Pancreas (tissue), 10 donors: ENCODE data around the gene LSAMP. TPM values are rescaled to one million over a fixed set of nuclear protein-coding genes. Genes with fewer than 3 reads are reported as not detected.

Experiments
- ATAC-seq, 4 donors: fragments of 200-7000 bp; cut with Tn5 transposase; one replicate each; pipeline versions ENCODE4 v1.8.0 to v1.9.1; 2020; ENCODE audit warnings: mild to moderate bottlenecking in 4 of 4, moderate library complexity in 4 of 4
- DNase-seq, 6 donors: peaks; one replicate each; pipeline ENCODE4 v3.0.0-alpha.2; 2020
- FAIRE-seq: peaks from 2 replicates; lab custom pipeline; 2012; peaks lifted over from hg19 to GRCh38; lab: Jason Lieb, UNC
- H3K27ac ChIP-seq, 4 donors: fragments of 200-600 bp; sonication (generic); 1 replicate in 3 of 4; 2 replicates in 1 of 4; pipeline versions ENCODE4 v1.5.0 to v1.8.0; 2020
- H3K27me3 ChIP-seq, 4 donors: fragments of 200-600 bp; one replicate each; pipeline ENCODE4 v1.8.0; 2021
- H3K36me3 ChIP-seq, 3 donors: fragments of 200-600 bp; sonication (generic) in 1 of 3; one replicate each; pipeline versions ENCODE4 v1.5.0 to v1.8.0; 2020 to 2021
- H3K4me1 ChIP-seq, 3 donors: fragments of 200-600 bp; one replicate each; pipeline ENCODE4 v1.8.0; 2021
- H3K4me3 ChIP-seq, 4 donors: fragments of 200-600 bp; sonication (generic) in 2 of 4; one replicate each; pipeline versions ENCODE4 v1.5.0 to v1.8.0; 2020 to 2021
- H3K9me3 ChIP-seq, 4 donors: fragments of 200-600 bp; one replicate each; pipeline ENCODE4 v1.8.0; 2021
- WGBS, 2 donors: extraction: QIAGEN DNeasy Blood & Tissue Kit; methylation state at CpG; one replicate each; pipeline ENCODE4 v1.1.7; 2013; 5-methylcytosine and 5-hydroxymethylcytosine counted together
- intact Hi-C, 3 donors: fragments of 100-400 bp; cut with DNase I; formaldehyde crosslinking; loops; one replicate each; pipeline versions ENCODE4 v1.11.1 to v1.14.2; 2022
- polyA plus RNA-seq, 2 donors: library from polyadenylated mRNA; stranded (reverse); fragments of 200-250 nt; gene quantifications; one replicate each; pipeline ENCODE4 v1.2.3, GENCODE V29; 2013
- total RNA-seq, 6 donors: library from RNA; stranded (reverse); fragmentation: NEBNext Ultra II Directional in 4 of 6; extraction: Animal tissue kit (Norgen Biotek cat#: 25700) in 4 of 6; gene quantifications; one replicate each; pipeline versions ENCODE4 v1.2.1 to v1.2.4, GENCODE V29; 2021 to 2023
- TF ChIP-seq, protein P1 (sequence below), 4 donors: fragments of 200-600 bp; sonication (generic) in 3 of 4; IDR thresholded peaks; one replicate each; pipeline versions ENCODE4 v1.5.0 to v1.8.0; 2021; ENCODE audit warnings: antibody characterized with exemption in 4 of 4
- donor health status: healthy with polysubstance abuse.
- donor health status: DM: no; HTN: no; CAD: no; lungs with moderate emphysema.
- donor health status: DM: no; HTN: no; CAD: no.
- donor health status: control.
- donor health status: control.
- donor health status: Bipolar disorder and iron deficiency.
- donor health status: DM: yes; HTN: yes; CAD: no.
- donor health status: DM: no; HTN: no; CAD: no.
- donor health status: DM: no; HTN: no; CAD: no.
- donor health status: DM: yes; HTN: yes; CAD: no.

Gene LSAMP
- total and polyA plus RNA-seq, 8 donors, result 0.51 to 5.5 (median 1.5) TPM

- TF ChIP-seq, protein P1, sequence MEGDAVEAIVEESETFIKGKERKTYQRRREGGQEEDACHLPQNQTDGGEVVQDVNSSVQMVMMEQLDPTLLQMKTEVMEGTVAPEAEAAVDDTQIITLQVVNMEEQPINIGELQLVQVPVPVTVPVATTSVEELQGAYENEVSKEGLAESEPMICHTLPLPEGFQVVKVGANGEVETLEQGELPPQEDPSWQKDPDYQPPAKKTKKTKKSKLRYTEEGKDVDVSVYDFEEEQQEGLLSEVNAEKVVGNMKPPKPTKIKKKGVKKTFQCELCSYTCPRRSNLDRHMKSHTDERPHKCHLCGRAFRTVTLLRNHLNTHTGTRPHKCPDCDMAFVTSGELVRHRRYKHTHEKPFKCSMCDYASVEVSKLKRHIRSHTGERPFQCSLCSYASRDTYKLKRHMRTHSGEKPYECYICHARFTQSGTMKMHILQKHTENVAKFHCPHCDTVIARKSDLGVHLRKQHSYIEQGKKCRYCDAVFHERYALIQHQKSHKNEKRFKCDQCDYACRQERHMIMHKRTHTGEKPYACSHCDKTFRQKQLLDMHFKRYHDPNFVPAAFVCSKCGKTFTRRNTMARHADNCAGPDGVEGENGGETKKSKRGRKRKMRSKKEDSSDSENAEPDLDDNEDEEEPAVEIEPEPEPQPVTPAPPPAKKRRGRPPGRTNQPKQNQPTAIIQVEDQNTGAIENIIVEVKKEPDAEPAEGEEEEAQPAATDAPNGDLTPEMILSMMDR (IDR thresholded peaks at IDR 0.05), result no peak
- WGBS, 2 donors, result 80 to 83% methylated on average over 2 of the region's 2 CpGs
- H3K4me3 ChIP-seq, result no peak overlapping the region
- no peak for ATAC-seq
- H3K27me3 ChIP-seq, result no peaks in the 10 kb centered on the region
- FAIRE-seq, result no peak
- DNase-seq, result no peak
- H3K4me1 ChIP-seq, result no peaks in the 10 kb centered on the region
- H3K9me3 ChIP-seq, result no peaks in the 10 kb centered on the region
- intact Hi-C loops, result no loop called here
- no peak overlapping the region for H3K27ac ChIP-seq
- no peaks in the 10 kb centered on the region for H3K36me3 ChIP-seq
Measured at GRCh38 chr3:115930168-115930567, 515.1 kb downstream of the LSAMP start.

GRCh38 chr3:115928376-115928775, 516.9 kb downstream of the LSAMP start:
- WGBS, 2 donors, result 76 to 79% methylated on average over 1 of the region's 1 CpG
- FAIRE-seq (no peak), DNase-seq (no peak), ATAC-seq (no peak)
- Histone ChIP-seq H3K36me3 (no peaks in the 10 kb centered on the region), H3K4me1 (no peaks in the 10 kb centered on the region), H3K27me3 (no peaks in the 10 kb centered on the region), H3K4me3 (no peak overlapping the region), H3K9me3 (no peaks in the 10 kb centered on the region), H3K27ac (no peak overlapping the region)
- intact Hi-C loops, result no loop called here
- TF ChIP-seq, protein P1 (IDR thresholded peaks at IDR 0.05), result no peak

GRCh38 chr3:115927197-115927596, 518.1 kb downstream of the LSAMP start:
- Histone ChIP-seq H3K36me3 (no peaks in the 10 kb centered on the region), H3K27me3 (no peaks in the 10 kb centered on the region), H3K4me1 (no peaks in the 10 kb centered on the region), H3K4me3 (no peak overlapping the region), H3K9me3 (peaks cover 0 to 2% (median 0%) of the 10 kb centered on the region in 4 donors), H3K27ac (no peak overlapping the region)
- DNase-seq, result no peak
- FAIRE-seq, result no peak
- intact Hi-C loops, result no loop called here
- no peak for ATAC-seq
- TF ChIP-seq, protein P1 (IDR thresholded peaks at IDR 0.05), result no peak

DNA sequence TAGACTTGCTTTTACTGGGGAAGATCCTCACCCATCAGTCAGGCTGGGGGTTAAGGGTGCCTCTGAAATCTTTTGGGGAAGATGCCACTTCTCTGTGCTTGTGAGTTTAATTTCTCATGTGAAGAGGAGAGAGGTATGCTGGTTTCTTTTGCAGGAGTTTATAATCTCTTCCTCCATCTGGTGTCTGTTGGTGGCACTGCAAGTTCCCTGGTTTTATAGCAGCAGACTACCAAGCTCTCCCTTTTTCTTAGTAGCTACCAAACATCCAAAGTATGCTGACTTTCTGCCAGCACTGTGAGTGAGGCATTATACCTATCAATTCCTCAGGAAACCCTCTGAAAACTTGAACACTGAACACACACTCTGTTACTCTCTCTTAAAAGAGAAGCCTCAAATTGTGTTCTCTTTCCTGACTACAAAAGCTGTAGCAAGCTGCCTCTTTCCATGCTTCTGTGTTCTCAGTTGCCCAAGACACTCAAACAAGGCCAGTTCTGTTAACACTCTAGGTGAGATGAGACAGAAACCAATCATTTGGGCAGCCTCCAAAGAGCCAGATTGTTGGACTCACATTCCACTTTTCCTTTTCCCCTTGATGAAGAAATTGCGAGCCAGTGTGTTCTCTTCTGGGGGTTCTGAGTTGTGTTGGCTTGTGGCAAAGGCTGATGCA, 522.5 kb downstream of the LSAMP start:
- ATAC-seq (no peak), FAIRE-seq (no peak), DNase-seq (no peak)
- Histone ChIP-seq H3K4me1 (no peaks in the 10 kb centered on the region), H3K4me3 (no peak overlapping the region), H3K9me3 (peaks cover 0 to 3% (median 0%) of the 10 kb centered on the region in 4 donors), H3K27me3 (no peaks in the 10 kb centered on the region), H3K27ac (no peak overlapping the region), H3K36me3 (no peaks in the 10 kb centered on the region)
- TF ChIP-seq, protein P1 (IDR thresholded peaks at IDR 0.05), result no peak
- intact Hi-C loops, result no loop called here
- 88 to 100% methylated on average over 1 of the region's 1 CpG for WGBS, 2 donors

GRCh38 chr3:115921711-115922110, 523.6 kb downstream of the LSAMP start:
- intact Hi-C loops, result no loop called here
- TF ChIP-seq, protein P1 (IDR thresholded peaks at IDR 0.05), result no peak
- no peak overlapping the region for H3K4me3 ChIP-seq
- peaks cover 0 to 3% (median 0%) of the 10 kb centered on the region in 4 donors for H3K9me3 ChIP-seq
- FAIRE-seq, result no peak
- H3K36me3 ChIP-seq, result no peaks in the 10 kb centered on the region
- H3K27ac ChIP-seq, result no peak overlapping the region
- no peak for DNase-seq
- no peaks in the 10 kb centered on the region for H3K27me3 ChIP-seq
- ATAC-seq, result no peak
- H3K4me1 ChIP-seq, result no peaks in the 10 kb centered on the region
